Measurements from ENCODE around the gene EFTUD2. TPM values are rescaled to one million over a fixed set of nuclear protein-coding genes. Genes with fewer than 3 reads are reported as not detected.
"Not testable (repeated sequence)": the region's sequence is repeated elsewhere in the genome, so short reads cannot be mapped to it uniquely, and the experiment has no call there.

The EFTUD2 gene
- total RNA-seq, 1 experiment from 2014 or later = 143 TPM

DNA sequence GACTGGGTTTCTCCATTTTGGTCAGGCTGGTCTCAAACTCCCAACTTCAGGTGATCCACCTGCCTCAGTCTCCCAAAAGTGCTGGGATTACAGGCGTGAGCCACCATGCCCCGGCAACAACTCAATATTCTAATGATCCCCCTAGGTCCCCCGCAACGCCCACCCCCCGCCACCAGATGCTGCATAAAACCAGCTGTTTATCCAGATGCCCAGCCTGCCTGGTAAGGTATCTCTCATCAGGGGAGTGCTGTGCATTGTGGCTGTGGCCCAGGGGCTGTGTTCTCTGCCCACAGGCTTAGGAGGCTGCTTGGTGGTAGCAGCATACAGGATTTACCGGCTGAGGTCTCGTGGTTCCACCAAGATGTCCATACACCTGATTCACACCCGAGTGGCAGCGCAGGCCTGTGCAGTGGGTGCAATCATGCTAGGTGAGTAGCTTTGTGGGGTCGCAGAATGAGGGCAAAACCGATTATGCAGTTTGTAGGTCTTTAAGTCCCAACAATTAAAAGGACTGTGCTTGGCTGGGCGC, 50.2 kb downstream of the EFTUD2 start:
- DNase-seq (ENCODE audit: low spot score) = no peak

DNA sequence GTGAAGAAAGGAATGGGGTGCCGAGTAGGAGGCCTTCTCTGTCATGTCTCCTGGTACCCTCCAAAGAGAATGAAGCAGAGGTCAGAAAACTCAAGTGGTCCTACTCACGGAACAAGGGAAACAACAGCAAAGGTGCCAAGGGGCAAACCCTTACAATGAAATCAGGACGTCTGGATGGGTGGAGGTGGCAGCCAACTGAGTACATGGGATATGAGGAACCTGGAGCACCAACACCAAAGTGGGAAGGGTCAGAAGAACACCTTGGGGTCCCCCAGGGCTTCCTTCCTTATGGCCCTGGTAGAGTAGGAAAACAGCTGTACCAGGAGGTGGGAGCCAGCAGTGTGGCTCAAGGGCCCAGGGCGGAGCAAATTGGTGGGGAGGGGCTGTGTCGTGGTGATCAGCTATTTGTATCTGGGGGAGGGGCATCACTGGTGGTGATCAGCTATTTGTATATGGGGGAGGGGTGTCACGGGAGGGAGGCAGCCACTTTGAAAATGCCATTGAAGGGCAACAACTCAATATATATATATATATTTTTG, 50.9 kb downstream of the EFTUD2 start:
- DNase-seq (ENCODE audit: low spot score) = no peak

DNA sequence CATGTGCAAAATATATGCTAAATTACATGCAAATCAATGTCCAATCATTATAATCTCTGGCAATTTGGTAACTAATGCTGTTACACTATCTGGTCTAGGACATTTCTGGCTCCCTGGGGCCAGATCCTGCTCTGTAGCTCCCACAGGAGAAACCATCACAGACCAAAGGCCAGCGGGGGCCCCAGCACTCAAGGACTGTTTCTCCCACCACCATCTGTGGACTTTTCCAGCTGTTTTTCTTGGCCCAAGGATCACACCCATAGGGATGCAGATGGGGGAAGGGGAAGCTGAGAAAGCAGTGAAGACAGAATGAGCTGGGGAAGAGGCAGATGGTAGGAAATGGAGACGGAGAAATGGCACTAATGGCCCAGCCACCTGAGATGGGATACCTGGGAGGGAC, 51.7 kb downstream of the EFTUD2 start, which contains the start of gene HIGD1B:
Gene HIGD1B (plus strand): TSS at position 298 of the 400 bp plus-strand sequence. CDS start 270 bp downstream, outside the sequence.
- no peak for DNase-seq (ENCODE audit: low spot score)

DNA sequence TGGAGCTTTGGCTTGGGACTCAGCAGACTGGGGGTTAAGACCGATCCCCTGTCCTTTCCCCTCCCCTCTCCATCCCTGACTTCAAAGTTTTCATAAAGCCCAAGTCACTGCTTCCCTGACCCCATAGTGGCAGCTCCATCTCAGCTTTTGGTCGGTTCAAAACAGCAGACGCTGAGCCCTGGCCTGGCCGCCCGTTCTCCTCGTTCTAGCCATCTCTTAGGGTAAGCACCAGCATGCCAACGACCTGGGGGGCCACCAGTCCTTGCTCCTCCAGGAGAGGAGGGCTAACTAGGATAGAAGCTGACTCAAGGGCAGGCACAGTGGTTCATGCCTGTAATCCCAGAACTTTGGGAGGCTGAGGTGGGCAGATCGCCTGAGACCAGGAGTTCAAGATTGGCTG, 53.0 kb downstream of the EFTUD2 start:
- no peak for DNase-seq (ENCODE audit: low spot score)

DNA sequence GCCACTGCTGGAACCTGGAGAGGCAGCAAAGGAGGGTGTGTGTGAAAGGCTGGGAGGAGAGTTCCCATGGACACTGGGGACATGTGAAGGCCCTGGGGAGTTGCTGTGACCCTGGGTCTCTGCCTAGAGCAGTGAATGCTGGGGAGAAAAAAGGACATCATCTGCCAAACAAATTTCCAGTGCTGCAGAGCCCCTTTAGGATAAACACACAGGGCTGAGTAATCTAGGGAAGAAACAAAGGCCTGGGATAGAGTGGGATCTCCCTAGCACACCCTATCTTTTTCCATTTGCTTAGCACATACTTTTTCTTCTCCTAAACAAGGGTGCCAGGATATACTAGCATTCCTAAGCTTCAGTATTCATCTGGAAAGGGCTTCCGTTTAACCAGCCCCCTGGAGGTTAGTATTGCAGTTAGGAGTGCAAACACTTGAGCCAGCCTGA, 54.8 kb downstream of the EFTUD2 start:
- DNase-seq (ENCODE audit: low spot score) = no peak

DNA sequence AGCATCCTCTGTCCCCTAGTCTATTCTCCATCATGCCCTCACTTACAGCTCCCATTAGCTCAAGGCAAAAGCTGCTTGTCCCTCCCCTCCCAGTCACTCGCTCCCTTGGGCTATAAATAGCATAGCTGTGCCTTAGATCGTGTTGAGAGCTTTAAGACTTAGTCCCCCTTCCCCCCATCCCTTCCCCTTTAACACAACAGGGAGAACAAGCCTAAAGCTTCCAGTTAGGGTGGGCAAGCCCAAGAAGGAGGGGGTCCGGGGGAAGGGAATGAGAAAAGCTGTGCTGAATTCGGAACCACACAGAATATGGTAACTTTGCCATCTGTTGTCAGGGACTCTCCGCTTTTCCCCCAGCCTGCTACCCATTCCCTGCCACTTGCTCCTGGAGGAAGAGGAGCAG, 56.5 kb downstream of the EFTUD2 start:
- DNase-seq (ENCODE audit: low spot score) = no peak

DNA sequence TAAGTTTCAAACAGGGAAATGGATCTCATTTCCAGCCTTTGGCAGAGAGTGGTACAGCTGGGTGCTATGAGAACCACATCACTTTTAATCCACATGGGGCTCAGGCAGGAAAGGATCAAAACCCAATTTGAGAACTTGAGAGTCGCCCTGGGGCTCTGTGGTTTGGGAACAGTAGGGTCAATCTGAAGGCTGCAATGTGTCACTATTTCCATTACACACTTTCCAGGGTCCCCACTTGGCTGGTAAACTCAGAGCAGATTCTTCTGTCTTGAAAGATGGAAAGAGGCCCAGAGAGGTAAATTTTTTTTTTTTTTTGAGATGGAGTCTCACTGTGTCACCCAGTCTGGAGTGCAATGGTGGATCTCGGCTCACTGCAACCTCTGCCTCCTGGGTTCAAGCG, 58.3 kb downstream of the EFTUD2 start:
- no peak for DNase-seq (ENCODE audit: low spot score)

DNA sequence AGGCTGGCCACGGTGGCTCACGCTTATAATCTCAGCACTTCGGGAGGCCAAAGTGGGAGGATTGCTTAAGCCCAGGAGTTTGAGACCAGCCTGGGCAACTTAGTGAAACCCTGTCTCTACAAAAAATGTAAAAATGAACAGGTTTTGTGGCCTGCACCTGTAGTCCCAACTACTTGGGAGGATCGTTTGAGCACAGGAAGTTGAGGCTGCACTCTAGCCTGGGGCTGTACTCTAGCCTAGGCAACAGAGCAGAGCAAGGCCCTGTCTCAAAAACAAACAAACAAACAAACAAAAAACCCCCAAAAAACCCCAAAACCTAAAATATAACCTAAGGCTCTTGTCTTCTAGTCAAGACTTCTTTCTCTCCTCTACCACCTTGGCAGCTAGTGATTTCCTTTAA, 59.0 kb downstream of the EFTUD2 start:
- no peak for DNase-seq (ENCODE audit: low spot score)

DNA sequence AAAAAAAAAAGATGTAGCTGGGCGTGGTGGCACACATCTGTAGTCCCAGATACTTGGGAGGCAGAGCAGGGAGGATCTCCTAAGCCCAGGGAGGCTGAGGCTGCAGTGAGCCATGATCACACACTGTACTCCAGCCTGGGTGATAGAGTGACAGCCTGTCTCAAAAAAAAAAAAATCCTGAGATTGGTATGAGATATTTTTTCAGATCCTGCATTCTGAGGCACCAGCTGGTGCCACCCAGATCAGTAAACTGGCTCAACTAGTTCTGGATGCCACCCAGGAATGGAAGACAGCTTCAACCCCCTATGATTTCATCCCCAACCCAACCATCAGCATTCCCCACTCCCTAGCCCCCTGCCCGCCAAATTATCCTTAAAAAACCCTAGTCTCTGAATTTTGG, 62.0 kb downstream of the EFTUD2 start:
- DNase-seq (ENCODE audit: low spot score) = no peak

DNA sequence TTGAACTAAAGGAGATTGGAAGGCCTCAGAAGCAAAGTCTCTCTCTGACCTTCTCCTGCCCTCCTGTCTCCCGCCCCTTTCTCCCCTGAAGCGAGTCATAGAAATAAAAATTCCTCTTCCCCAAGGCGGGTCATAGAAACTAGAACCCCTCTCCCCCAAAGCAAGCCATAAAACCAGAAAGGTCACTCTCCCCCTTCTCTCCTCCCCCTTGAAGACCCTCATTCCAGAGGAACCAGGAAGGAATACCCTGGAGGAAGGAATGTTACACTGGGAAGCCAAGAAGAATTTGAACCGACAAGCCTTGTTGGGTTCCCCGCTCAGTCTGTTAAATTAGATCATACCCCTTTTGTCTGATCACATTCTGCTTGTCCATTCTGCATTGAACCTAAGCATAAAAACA, 66.4 kb downstream of the EFTUD2 start:
- no peak for DNase-seq (ENCODE audit: low spot score)

DNA sequence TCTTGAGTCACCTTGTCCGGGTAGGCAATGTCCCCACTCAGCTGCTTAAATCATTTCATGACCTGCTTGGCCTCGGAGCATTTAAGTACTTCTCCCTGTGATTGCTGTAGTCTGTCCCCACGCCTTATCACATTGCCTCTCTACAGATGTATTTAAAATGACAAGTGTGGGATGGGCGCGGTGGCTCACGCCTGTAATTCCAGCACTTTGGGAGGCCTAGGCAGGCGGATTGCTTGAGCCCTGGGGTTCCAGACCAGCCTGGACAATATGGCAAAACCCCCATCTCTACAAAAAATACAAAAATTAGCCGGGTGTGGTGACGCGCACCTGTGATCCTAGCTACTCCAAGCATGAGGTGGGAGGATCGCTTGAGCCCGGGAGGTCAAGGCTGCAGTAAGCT, 67.9 kb downstream of the EFTUD2 start:
- no peak for DNase-seq (ENCODE audit: low spot score)

DNA sequence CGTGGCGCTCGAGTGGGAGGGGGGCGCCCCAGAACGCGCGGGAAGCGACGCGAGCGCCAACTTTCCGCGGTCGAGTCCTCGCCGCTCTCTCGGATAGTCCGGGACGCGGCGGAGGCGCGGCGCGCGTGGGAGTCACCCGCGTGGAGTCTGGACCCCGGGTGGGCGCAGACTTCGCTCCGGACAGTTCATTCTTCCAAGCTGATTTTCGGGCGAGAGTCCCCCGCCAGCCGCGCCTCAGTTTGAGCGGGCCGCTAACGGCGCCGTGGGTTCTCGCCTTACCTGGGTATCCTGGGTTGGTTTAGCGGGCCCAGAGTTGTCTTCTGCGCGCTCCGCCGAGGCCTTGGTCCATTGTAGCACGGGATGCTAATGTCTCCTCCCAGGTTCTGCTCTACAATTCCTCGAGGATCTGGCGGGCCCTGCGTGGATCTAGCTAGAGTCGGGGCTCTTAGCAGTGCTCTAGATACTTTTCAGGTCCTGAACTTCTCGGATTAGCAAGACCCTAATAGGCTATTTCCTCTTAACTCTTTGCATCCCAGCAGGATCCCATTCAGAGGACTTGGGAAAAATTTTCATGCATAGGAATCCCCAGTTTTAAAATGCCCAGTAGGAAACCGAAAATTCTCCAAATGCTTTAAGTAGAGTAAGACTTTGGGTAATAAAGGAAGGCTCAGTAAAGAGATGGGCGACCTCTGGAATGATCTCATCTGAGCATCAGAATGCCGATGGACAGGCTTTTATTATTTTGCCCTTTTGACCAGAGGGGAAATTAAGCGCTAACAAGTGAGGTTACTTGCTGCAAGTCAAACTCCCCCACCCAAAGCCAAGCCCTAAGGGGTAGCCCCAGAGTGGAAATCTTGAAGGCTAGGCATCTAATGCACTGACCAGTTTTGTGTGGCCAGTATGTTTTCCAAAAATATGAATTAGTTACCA, 68.6 kb downstream of the EFTUD2 start:
- no peak for DNase-seq (ENCODE audit: low spot score)

DNA sequence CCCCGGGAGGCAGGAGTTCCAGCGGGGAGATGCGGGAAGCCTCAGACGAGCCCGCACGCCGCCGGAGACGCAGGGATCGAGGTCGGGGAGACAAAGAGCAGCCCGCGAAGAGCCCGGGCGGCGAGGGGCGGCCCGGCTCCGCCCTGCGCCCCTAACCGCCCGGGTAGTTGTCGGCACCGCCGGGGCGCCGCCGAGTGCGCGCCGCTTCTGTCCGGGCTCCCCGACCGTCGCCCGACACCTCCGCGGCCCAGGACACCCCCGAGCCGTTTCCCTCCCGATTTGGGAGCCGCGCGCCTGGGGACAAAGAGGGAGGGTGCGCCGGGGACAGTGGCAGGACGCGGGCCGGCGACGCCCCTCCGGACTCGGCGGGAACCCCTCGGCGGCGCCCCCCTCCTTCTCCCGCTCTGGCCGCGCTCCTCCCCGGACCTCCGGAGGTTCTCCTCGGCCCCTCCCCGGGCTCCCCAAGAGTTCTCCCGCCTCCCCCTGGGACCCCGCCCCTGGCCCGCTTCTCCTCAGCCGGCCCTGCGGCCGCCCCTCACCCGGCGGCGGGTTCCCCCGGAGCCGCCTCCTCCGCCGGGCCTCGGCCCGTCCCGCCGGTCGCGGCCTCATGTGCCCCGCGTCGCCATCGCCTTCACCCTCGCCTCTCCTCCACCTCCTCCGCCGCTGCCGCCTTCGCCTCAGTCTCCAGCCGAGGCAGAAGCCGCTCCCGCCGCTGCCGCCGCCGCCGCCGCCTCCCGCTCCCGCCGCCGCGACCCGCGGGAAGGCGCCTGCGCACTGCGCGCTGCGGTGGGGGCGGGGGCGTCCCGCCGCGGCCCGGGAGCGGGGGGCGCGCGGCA, 69.5 kb downstream of the EFTUD2 start, which contains the start of gene GJC1:
Gene GJC1 (minus strand): TSS at position 765 of the 836 bp plus-strand sequence. CDS start 24,470 bp downstream, outside the sequence.
- no peak for DNase-seq (ENCODE audit: low spot score)

DNA sequence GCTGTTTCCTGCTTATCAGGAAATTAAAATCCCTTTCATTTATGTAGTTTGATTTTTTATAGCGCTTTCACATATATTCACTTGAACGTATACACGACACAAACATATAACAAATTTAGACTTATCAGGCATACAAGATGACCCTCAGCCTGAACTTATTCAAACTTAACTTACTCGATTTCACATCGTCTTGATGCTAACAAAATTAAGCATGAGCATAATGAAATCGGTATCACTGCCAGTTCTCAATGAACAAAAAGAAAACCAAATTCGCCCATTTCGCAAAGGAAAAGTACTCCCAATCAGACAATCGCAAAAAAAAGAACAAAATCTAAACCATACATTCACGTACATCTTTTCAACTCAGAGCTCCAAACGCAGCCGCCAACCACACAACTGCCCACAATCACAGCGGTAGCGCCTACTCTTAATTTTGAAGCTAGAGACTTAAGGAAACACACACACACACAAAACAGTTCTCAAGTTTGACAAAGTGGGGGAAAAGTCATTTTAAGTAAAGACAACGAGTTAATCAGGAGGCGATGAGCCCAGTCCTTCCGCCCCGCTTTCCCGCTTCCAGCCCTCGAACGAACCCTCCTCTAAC, 70.2 kb downstream of the EFTUD2 start:
- no peak for DNase-seq (ENCODE audit: low spot score)

DNA sequence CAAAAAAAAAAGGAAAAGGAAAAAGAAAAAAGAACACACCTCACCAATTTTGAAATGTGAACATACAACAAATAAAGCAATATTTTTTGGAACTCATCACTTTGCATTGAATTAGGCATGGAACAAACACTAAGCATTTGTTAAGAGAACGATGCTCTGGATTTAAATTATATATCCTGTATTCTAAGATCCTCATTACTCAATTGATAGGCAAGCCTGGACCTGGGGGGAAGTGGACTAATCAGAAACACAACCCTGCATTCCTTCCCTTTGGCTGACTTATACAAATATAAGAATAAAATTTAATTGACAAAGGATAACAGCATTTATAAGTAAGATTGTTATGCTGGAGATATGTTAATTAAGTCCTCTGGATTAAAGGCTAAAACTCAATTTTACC, 71.4 kb downstream of the EFTUD2 start:
- DNase-seq (ENCODE audit: low spot score) = no peak

DNA sequence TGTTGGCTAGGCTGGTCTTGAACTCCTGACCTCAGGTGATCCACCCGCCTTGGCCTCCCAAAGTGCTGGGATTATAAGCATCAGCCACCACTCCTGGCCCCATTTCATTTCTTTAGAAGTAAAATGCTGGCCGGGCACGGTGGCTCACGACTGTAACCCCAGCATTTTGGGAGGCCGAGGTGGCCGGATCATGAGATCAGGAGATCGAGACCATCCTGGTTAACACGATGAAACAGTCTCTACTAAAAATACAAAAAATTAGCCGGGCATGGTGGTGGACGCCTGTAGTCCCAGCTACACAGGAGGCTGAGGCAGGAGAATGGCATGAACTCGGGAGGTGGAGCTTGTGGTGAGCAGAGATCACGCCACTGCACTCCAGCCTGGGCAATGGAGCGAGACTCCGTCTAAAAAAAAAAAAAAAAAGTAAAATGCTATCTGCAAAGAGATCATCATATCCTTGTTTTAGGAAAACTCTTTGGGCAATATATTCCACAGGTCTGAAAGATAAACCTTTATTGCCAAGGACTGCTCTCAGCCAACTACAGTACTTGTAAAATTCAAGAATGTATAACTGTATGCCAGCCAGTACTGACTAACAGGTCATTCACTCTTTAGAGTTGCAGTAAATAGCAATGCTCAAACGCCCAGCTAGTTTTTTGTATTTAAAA, 73.0 kb downstream of the EFTUD2 start:
- no peak for DNase-seq (ENCODE audit: low spot score)

DNA sequence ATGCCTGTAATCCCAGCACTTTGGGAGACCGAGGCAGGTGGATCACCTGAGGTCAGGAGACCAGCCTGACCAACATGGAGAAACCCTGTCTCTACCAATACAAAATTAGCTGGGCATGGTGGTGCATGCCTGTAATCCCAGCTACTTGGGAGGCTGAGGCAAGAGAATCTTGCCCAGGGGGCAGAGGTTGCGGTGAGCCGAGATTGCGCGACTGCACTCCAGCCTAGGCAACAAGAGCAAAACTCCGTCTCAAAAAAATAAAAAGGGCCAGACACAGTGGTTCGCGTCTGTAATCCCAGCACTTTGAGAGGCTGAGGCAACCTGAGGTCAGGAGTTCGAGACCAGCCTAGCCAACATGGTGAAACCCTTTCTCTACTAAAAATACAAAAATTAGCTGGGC, 74.0 kb downstream of the EFTUD2 start:
- not testable (repeated sequence) for DNase-seq (ENCODE audit: low spot score)

DNA sequence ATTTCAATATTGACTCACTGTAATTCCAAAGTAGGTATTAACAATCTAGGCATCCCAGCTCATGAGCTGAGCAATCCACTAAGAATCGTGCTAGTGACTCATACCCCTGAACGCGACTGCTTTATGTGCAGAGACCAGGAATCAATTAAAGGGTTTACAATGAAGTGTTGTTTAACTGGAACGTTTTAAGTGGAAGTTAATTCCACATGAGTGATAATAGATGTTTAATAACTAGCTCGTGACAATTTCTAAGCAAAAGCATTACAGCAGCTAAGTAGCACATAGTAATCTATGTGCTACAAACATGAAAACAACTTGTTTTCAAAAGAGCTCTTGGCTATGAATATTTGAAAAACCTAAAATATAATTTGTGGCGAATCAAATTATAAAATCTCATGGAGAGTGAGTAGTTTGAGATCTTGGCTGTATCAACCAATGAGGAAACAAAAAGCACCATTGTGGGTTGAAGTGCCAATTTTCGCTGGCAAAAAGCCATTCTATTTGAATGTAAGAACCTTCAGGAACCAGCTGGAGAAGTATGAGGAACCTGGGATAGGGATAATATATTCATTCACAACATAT, 78.5 kb downstream of the EFTUD2 start:
- peak; percentile 26 for DNase-seq (ENCODE audit: low spot score)

DNA sequence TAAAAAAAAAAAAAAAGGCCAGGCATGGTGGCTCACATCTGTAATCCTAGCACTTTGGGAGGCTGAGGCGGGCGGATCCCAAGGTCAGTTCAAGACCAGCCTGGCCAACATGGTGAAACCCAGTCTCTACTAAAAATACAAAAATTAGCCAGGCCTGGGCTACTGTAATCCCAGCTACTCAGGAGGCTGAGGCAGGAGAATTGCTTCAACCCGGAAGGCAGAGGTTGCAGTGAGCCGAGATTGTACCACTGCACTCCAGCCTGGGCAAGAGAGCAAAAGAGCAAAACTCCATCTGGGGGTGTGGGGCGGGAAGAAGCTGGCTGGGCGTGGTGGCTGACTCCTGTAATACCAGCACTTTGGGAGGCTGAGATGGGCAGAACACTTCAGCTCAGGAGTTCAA, 80.7 kb downstream of the EFTUD2 start:
- DNase-seq (ENCODE audit: low spot score) = not testable (repeated sequence)

DNA sequence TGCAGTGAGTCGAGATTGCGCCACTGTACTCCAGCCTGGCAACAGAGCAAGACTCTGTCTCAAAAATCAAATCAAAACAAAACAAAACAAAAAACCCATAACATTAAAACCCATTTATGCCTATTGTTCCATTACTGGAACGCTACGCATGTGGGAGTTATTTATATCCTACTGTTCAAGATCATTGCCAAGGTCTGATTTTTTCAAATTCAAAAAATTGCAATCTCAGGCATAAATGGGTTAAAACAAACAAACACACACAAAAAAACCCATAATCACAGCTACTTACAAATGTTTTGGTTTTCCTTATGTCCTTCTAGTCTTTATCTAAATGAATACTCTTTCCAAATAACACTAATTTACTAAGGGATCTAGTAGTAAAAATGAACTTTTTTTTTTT, 87.0 kb downstream of the EFTUD2 start:
- DNase-seq (ENCODE audit: low spot score) = no peak

Measured in HT-29 (cell line).